Endometrial microvascular endothelial cells (primary cell): ENCODE measurements around the gene SLC25A19. TPM values are rescaled to one million over a fixed set of nuclear protein-coding genes. Genes with fewer than 3 reads are reported as not detected.
"Not testable (repeated sequence)": the region's sequence is repeated elsewhere in the genome, so short reads cannot be mapped to it uniquely, and the experiment has no call there.

Source experiments
- in situ Hi-C: cut with HindIII; loops from 2 replicates; pipeline ENCODE4 v1.10.0; 2017; ENCODE audit warnings: low sequenced_read_pairs, low pct_unique_long_range_greater_than_20kb; ENCODE audit errors: inconsistent ontology term
- total RNA-seq: library from RNA; depleted of rRNA; stranded (reverse); fragments of >200 nt; gene quantifications from one replicate; pipeline ENCODE4 v1.2.3, GENCODE V29; 2015; ENCODE audit errors: inconsistent ontology term

SLC25A19 gene
- total RNA-seq, 1 donor from 2014 or later: 27.9 TPM

GRCh38 chr17:75308732-75309629, 19.7 kb upstream of the SLC25A19 start:
- in situ Hi-C loops: no loop called here

- in situ Hi-C loops: no loop called here
Measured at GRCh38 chr17:75307957-75308731, 18.9 kb upstream of the SLC25A19 start.

- in situ Hi-C loops: no loop called here
Measured at GRCh38 chr17:75301502-75302206, 12.4 kb upstream of the SLC25A19 start.

- in situ Hi-C loops: no loop called here
Measured at GRCh38 chr17:75301049-75301448, 11.8 kb upstream of the SLC25A19 start.

- in situ Hi-C loops: no loop called here
Measured at GRCh38 chr17:75300280-75300679, 11.0 kb upstream of the SLC25A19 start.

DNA sequence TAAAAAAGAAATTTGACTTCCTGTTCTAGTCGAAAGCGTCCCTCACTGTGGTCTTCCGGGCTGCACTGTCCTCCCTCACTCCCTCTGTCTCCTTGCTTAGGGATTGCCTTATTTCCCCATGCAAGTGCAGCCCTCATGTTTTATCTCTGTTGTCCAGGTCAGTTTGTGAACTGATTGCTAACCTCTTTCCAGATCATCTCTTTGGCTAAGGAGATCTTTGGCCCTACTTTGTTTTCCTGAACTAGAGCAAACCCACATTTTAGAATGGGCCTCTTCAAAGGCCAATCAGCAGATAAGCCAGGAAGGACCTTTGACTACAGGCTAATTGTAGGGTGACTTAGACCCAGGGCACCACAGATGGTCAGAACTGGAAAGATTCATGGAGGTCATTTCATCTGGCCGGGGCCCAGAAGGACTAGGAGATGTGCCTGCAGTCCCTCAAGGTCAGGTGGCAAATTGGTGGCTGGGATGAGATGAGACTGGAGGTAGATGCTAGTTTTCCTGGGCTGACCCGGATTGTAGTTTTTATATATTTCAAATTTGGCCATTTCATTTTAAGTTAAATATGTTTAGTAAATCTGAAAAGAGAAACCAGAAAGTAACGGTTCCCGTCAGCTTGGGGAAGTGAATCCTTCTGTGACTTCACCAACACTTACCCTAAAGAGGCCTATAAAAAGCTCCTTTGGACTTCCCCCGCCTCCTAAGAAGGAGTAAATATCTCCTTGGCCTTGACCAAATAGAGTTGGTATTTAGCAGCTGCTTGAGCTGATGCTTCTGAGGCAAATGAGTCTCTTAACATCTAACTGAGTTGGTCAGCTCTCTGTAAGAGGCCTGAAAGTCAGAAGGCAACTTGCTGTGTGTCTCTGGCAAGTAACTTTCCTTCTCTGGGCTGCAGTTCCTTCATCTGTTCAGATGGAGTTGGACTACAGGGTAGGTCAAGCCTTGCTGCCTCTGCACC, 6.2 kb upstream of the SLC25A19 start:
- in situ Hi-C loops: no loop called here

- in situ Hi-C loops: not testable (repeated sequence)
Measured at GRCh38 chr17:75292810-75293448, 3.7 kb upstream of the SLC25A19 start.

- in situ Hi-C loops: no loop called here
Measured at GRCh38 chr17:75289832-75290337, 652 bp upstream of the SLC25A19 start.

DNA sequence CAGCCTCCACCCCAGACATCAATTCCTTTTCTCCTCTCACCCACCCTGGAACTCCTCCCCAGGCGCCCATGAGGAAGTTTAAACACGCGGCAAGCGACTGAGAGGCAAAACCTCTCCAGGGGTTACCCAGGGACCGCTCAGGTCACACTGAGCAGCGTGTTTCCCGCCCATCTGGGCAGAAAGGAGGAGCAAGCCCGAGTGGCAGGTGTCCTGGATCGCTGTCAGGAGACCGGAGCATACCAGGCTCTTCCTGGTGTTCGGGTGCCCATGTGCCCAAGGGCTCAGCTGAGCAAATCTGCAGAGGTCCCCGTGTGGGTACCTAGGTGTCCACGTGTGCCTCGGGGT, 491 bp downstream of the SLC25A19 start:
- in situ Hi-C loops: no loop called here

DNA sequence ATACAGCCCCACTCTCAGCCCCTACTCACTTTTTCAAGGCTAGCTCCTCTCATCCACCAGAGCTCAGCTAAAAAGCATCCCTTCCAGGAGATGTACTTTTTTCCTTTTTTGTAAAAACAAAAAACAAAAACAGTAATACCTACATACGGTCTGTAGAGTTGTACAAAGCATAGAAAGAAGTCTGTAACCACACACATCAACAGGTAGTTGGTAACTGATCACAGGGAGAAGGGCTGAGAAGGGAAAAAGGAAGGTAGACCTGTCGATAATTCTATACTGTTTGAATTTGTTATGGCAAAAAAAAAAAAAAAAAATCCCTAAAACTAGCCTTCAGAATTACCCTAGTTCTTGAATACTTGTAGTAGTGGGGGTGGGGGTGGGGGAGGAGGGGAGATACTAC, 874 bp downstream of the SLC25A19 start:
- in situ Hi-C loops: no loop called here

- in situ Hi-C loops: no loop called here
Measured at GRCh38 chr17:75287221-75287620, 2.0 kb downstream of the SLC25A19 start.

- in situ Hi-C loops: no loop called here
Measured at GRCh38 chr17:75285123-75285522, 4.1 kb downstream of the SLC25A19 start.

DNA sequence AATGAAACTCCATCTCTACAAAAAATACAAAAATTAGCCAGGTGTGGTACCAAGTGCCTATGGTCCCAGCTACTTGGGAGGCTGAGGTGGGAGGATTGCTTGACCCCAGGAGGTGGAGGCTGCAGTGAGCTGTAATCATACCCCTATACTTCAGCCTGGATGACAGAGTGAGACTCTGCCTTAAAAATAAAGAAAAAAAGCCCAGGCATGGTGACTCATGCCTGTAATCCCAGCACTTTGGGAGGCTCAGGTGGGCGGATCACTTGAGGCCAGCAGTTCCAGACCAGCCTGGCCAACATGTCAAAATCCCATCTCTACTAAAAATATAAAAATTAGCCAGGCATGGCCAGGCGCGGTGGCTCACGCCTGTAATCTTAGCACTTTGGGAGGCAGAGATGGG, 9.0 kb downstream of the SLC25A19 start:
- in situ Hi-C loops: not testable (repeated sequence)

- in situ Hi-C loops: no loop called here
Measured at GRCh38 chr17:75277664-75278071, 11.6 kb downstream of the SLC25A19 start.

GRCh38 chr17:75273977-75274708, 15.1 kb downstream of the SLC25A19 start:
- in situ Hi-C loops: no loop called here

GRCh38 chr17:75272848-75273184, 16.4 kb downstream of the SLC25A19 start:
- in situ Hi-C loops: no loop called here
